NCI-H2029 (cell line): ENCODE measurements around the gene HOXD9.

Experiments
- DNase-seq: peaks from one replicate; lab custom pipeline; 2025; lab: John Stamatoyannopoulos, UW

The HOXD9 gene

DNA sequence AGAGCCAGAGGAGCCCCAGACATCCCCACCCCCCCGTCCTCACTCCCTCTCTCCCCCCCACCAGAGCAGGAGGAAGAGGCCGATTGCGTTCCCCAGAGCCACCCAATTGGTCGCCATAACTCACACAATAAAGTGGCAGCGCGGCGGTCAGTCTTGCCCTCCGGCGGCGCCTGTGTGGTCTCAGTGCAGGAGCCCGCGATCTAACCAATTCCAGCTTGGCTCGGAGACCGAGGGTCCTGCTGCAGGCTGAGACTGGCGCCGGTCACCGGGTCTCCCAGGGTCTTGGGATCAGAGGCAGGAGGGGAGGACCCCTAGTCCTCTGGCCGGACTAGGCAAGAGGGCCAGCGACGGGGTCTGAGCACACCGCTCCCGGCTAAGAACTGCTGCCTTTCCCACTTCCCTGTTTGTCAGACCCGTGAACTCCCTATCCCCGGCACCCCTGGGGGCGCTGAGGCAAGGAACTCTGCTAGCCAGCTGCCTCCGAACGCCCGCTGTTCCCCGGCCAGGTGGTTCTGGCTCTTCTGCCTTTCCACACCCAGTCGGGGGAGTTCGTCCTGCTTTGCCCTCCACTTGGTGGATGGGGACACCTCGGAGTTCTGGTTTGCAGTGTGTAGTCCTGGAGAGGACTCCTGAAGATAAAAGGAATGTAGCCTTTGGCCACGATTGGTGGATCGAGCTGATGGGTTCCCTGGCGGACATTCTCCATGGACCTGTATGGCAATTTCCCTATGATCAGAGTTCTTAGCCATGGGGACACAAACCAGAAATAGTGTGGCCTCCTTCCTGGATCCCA is 24.0 kb upstream of the HOXD9 start:
- DNase-seq: no peak

DNA sequence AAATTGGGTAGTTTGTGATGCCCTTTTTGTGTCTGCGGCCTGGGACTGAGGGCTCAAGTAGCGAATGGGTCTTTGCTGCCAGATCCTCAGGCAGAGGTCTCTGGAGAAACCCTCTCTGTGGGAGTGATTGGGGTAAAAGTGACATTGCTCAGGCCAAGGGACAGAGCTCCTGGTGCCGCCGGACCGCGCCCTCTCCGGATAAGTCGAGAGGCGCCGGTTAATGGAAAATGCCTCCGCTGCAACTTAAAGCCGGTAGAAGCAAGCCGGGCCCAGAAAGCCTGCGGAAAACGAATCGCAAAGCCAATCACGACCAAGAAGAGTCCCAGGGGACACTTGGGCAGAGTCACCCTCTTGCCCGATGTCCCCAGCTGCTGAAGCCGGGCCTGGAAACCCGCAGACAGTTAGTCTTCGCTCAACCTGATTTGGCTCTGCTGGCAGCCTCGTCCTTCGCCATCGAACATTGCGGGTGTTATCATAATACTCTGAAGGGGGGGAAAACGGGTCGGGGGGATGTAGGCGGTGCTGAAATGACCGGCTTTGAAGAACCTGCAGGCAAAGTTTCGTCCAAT is 23.3 kb upstream of the HOXD9 start:
- DNase-seq: no peak

DNA sequence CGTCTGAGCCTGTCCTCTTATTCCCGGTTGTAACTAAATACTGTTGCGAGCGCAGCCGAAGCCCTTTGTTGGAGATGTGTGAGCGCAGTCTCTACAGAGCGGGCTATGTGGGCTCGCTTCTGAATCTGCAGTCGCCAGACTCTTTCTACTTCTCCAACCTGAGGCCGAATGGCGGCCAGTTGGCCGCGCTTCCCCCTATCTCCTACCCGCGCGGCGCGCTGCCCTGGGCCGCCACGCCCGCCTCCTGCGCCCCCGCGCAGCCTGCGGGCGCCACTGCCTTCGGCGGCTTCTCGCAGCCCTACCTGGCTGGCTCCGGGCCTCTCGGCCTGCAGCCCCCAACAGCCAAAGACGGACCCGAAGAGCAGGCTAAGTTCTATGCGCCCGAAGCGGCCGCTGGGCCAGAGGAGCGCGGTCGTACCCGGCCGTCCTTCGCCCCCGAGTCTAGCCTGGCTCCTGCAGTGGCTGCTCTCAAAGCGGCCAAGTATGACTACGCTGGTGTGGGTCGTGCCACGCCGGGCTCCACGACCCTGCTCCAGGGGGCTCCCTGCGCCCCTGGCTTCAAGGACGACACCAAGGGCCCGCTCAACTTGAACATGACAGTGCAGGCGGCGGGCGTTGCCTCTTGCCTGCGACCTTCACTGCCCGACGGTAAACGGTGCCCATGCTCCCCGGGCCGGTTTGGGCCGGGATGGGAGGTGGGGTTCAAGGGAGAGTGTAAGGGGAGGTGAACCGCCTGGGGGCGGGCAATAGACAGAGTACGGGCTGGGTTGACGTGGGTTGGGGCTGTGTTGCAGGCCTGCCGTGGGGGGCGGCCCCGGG is 22.6 kb upstream of the HOXD9 start, which contains the start of gene HOXD12:
Gene HOXD12 (plus strand): TSS at position 68 of the 819 bp plus-strand sequence. CDS start 7 bp downstream, at position 75.
- DNase-seq: no peak

DNA sequence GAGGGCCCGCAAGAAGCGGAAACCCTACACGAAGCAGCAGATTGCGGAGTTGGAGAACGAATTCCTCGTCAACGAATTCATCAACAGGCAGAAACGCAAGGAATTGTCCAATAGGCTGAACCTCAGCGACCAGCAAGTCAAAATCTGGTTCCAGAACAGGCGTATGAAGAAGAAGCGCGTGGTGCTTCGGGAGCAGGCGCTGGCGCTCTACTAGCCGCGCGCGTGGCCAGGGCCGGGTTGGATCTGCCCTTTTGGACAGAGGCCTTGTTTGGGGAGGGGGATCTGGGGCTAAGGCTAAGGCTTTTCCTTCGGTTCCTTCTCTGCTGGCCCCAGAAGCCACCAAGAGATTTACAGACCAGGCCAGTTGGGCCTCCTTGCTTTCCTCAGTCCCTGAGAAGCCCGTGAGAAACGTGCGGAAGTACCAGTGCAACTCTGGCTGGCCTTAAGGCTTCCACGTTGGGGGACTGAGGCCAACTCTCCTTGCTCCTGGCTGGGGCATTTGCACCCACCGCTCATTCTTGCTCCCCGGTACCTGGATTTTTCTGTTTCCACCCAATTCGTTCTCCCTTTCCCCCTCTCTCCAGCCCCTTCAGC is 21.9 kb upstream of the HOXD9 start:
- DNase-seq: no peak

DNA sequence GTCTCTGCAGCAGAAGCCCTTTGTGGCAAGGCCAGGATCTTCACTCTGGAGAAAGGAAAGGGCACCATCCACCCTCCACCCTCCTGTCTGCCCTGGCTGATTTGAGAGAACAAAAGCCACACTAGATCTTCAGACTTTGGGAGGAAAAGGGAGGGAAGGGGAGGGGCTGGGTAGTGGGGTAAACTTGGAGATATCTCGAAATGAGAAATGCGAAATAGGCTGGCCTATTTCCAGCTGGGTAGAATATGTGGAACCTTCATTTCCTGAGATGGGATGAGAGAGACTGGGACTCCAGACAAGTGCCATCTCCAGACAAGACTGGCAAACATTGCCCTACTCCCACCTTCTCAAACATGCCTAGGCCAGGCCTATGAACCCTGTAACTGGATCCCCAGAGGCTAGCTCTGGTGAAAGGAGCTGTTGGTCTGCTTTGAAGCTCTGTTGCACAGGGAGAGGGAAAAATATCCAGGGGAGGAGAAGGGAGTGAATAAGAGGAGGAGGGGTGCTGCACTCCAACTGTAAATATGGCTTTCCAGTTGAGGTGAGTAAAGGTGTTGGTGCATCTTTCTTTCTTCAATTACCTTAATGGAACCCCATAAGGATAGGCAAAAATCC is 21.2 kb upstream of the HOXD9 start:
- no peak for DNase-seq

DNA sequence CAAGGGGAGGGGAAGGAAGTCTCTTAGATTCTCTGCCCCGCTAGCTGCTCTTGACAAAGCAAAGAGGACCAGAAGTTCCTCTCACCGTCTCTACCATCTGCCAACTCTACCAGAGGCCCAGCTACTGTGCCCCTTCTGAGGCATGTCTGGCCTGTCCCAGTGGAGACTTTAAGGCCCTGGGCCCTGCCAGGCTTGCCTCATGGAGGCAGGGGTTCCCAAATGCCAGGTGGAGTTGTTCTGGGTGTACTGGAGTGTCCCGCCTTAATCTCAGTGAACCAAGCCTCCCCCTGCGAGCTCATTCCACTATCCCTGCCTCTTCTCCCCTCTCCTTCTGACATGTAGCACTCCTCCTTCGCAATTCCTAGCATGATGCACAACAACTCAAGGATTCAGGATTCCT is 20.7 kb upstream of the HOXD9 start:
- no peak for DNase-seq

- no peak for DNase-seq
Observed at GRCh38 chr2:176102309-176102866, 20.1 kb upstream of the HOXD9 start.

GRCh38 chr2:176103194-176103593 is 19.3 kb upstream of the HOXD9 start:
- DNase-seq: no peak

- DNase-seq: no peak
Observed at GRCh38 chr2:176103742-176104315, 18.7 kb upstream of the HOXD9 start.

DNA sequence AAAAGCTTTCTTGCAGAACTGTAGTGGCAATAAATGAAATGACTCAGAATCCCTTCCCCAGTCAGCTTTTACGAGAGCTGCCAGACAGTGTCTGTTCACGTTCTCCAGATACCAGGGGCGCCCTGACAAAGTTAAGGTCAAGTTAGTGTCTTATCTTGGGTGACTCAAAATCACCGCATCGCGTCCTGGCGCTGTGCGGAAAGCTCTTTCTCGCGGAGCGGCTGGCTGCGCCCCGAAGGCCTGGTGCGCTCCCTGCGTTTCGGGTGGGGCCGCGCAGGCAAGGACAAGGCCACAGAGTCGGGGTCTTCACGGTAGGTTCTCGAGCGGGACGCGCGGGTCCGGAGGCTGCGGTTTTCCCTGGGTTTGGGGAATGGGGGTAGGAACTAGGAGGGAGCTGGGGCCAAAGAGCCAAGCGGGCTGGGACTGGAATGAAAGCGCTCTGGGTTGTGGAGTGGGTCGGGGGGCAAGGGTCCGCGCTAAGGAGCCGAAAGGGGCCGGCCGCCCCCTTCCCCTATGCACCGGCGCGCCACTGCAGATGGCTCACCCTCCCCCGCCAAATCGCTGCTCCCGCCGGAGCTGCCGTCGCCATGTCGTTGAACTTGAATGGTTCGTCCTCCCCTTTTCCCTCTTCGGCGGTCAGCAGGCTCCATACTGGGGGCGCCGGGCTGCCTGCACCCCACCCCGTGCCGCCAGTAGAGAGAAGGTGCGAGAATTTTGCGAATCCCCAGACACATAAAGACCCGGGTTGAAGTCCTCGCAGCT is 18.0 kb upstream of the HOXD9 start:
- no peak for DNase-seq

DNA sequence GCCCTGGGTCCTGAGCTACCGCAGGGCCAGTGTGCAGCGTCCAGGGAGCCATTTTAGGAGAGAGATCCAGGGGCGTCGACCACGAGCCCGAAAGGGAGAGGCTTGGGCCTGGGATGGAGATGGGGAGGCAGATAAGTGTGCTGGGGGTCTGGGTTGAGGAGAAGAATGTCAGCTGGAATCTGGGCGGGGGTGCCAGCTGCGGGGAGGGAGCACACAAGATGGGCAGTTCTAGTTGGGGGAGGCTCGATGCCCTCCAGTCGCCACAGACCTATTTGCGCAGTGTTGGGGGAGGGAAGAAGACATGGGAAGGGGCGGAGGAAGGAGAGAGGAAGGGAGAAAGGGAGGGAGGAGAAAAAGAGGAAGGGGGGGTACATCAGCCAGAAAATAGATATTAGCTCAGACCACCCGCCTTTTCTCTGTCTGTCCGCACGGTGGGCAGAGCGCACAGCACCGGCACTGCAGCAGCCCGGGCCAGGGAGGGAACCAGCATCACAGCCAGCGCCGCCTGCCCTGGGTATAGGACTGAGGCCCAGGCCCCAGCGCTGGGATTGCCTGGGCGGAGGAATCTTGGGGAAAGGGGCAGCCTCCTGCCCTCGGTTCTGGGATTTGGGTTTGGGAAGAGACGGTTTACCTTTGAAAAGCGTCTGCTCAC is 17.3 kb upstream of the HOXD9 start:
- DNase-seq: no peak

- DNase-seq: no peak
Observed at GRCh38 chr2:176105730-176106580, 16.6 kb upstream of the HOXD9 start.

DNA sequence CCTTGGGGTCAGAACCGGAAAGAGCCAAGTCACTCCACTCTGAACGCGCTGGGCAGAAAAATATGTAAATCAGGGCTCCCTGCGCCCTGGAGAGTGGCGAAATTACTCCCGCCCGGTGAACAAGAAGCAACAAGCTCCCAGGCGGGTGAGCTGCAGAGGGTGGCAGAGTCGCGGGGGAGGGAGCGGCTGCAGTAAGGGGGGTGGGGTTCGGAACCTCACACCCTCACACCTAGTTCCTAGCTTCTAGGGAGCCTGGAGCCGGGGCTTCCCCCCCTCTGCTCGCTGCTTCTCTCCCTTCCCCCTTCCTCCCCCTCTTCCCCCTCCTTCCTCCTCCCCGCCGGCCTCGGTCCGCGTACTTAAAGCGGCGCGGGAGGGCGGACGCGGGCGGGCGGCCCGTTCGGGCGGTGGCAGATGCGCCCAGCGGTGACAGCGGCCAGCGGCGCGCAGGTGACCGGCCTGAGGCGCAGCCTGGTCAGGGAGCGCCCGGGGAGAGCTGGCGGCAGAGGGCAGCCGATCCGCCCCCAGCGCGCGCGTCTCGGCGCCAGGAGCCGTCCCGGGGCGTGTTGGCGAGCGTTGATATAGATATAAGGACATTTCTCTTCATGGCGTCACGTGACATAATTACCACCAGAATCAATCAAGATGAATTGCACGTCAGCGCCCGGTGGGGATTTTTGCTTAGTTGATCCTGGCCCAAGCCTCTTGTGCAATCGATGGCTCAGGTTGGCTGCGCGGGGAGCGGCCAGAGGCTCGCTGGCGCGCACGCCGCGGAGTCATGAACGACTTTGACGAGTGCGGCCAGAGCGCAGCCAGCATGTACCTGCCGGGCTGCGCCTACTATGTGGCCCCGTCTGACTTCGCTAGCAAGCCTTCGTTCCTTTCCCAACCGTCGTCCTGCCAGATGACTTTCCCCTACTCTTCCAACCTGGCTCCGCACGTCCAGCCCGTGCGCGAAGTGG is 15.7 kb upstream of the HOXD9 start, which contains the start of gene HOXD11:
Gene HOXD11 (plus strand): TSS at position 700 of the 959 bp plus-strand sequence. CDS start 76 bp downstream, at position 776.
- peak; percentile 75 for DNase-seq

- peak; percentile 18 for DNase-seq
Observed at GRCh38 chr2:176107731-176108181, 14.8 kb upstream of the HOXD9 start.

DNA sequence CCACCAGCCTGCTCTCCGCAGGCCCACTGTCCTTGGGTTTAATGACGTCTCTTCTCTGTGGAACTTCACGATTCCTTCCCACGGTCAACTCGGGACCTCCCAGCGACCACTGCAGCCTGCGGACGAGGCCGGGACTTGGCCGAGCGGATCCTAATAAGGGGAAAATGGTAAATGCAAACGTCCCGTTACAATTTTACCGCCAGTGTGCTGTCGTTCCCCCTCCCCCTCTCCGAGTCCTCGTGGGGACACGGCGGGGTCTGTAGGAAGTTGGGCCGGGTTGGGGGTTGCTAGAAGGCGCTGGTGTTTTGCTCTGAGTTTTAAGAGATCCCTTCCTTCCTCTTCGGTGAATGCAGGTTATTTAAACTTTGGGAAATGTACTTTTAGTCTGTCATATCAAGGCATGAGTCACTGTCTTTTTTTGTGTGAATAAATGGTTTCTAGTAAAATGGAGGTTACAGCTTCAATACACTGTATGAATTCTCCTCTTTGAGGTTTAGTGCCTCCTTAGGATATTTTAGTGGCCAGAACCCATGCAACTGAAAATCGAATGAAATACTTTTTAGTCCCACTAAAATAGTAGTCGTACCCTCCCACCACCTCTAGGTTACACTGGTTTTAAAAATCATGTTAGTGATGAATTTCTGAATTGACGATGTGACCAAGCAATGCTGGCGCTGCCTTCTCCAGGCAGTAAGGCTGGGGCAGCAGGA is 13.2 kb upstream of the HOXD9 start:
- no peak for DNase-seq

DNA sequence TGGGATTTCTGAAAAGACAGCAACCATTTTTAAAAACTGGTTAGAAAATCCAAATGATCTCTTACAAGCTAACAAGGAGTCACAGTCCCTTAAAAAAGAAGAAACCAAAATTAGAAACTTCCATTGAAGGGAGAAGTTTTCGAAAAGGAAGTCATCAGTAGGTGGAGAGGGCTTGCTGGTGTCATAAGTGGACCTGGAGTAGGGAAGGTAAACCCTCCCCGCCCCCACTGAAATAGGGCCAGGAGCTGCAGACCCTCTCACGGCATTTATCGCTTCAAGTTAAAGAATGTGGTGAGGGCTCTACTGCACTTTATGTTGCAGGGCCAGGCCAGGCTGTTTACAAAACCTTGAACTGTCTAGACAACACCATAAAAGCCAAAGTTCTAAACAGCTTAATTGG is 12.6 kb upstream of the HOXD9 start:
- DNase-seq: no peak
